ENCODE results near the gene HTATSF1.

Gene HTATSF1

GRCh38 chrX:136475236-136475635 is 22.2 kb upstream of the HTATSF1 start:
- Histone ChIP-seq H3K36me3 (ENCODE audit: insufficient read depth, low read length) (no peaks in the 10 kb centered on the region), H3K4me1 (ENCODE audit: insufficient read depth, low read length, severe bottlenecking) (no peaks in the 10 kb centered on the region), H3K9me3 (ENCODE audit: low read length) (no peaks in the 10 kb centered on the region), H3K4me3 (ENCODE audit: low read depth, low read length, poor library complexity, severe bottlenecking) (no peak overlapping the region), H3K4me2 (ENCODE audit: low read length) (no peak overlapping the region), H3K9me2 (ENCODE audit: low read depth, low read length) (no peaks in the 10 kb centered on the region), H2AFZ (ENCODE audit: low read length) (no peak overlapping the region), H3K27me3 (ENCODE audit: insufficient read depth, low read length) (no peaks in the 10 kb centered on the region), H3F3A (ENCODE audit: insufficient read depth, low read length) (no peaks in the 10 kb centered on the region), H3K9ac (ENCODE audit: low read length) (no peak overlapping the region), H3K79me2 (ENCODE audit: insufficient read depth, low read length) (no peaks in the 10 kb centered on the region), H3K27ac (ENCODE audit: low read depth, low read length, poor library complexity, severe bottlenecking) (no peak overlapping the region), H4K20me1 (ENCODE audit: insufficient read depth, low read length) (no peaks in the 10 kb centered on the region)
- no peak for TF ChIP-seq CTCF (IDR thresholded peaks at IDR 0.05; ENCODE audit: low read length)
- no peak for TF ChIP-seq EZH2 (IDR thresholded peaks at IDR 0.05; ENCODE audit: borderline replicate concordance, low read length)

GRCh38 chrX:136476501-136476900 is 20.9 kb upstream of the HTATSF1 start:
- no peaks in the 10 kb centered on the region for H3K27me3 ChIP-seq (ENCODE audit: insufficient read depth, low read length)
- no peaks in the 10 kb centered on the region for H3K9me3 ChIP-seq (ENCODE audit: low read length)
- H4K20me1 ChIP-seq (ENCODE audit: insufficient read depth, low read length): no peaks in the 10 kb centered on the region
- no peaks in the 10 kb centered on the region for H3K9me2 ChIP-seq (ENCODE audit: low read depth, low read length)
- no peaks in the 10 kb centered on the region for H3K4me1 ChIP-seq (ENCODE audit: insufficient read depth, low read length, severe bottlenecking)
- no peaks in the 10 kb centered on the region for H3F3A ChIP-seq (ENCODE audit: insufficient read depth, low read length)
- no peak overlapping the region for H3K9ac ChIP-seq (ENCODE audit: low read length)
- H3K4me2 ChIP-seq (ENCODE audit: low read length): no peak overlapping the region
- H3K36me3 ChIP-seq (ENCODE audit: insufficient read depth, low read length): no peaks in the 10 kb centered on the region
- no peak overlapping the region for H2AFZ ChIP-seq (ENCODE audit: low read length)
- no peak for TF ChIP-seq EZH2 (IDR thresholded peaks at IDR 0.05; ENCODE audit: borderline replicate concordance, low read length)
- TF ChIP-seq CTCF (IDR thresholded peaks at IDR 0.05; ENCODE audit: low read length): no peak
- H3K79me2 ChIP-seq (ENCODE audit: insufficient read depth, low read length): no peaks in the 10 kb centered on the region
- no peak overlapping the region for H3K27ac ChIP-seq (ENCODE audit: low read depth, low read length, poor library complexity, severe bottlenecking)
- no peak overlapping the region for H3K4me3 ChIP-seq (ENCODE audit: low read depth, low read length, poor library complexity, severe bottlenecking)

- Histone ChIP-seq H3K9me3 (ENCODE audit: low read length) (no peaks in the 10 kb centered on the region), H3K79me2 (ENCODE audit: insufficient read depth, low read length) (no peaks in the 10 kb centered on the region), H3K9me2 (ENCODE audit: low read depth, low read length) (no peaks in the 10 kb centered on the region), H3K4me3 (ENCODE audit: low read depth, low read length, poor library complexity, severe bottlenecking) (no peak overlapping the region), H3K4me2 (ENCODE audit: low read length) (no peak overlapping the region), H3K4me1 (ENCODE audit: insufficient read depth, low read length, severe bottlenecking) (no peaks in the 10 kb centered on the region), H3K9ac (ENCODE audit: low read length) (no peak overlapping the region), H4K20me1 (ENCODE audit: insufficient read depth, low read length) (no peaks in the 10 kb centered on the region), H3K36me3 (ENCODE audit: insufficient read depth, low read length) (no peaks in the 10 kb centered on the region), H2AFZ (ENCODE audit: low read length) (no peak overlapping the region), H3K27ac (ENCODE audit: low read depth, low read length, poor library complexity, severe bottlenecking) (no peak overlapping the region), H3K27me3 (ENCODE audit: insufficient read depth, low read length) (no peaks in the 10 kb centered on the region), H3F3A (ENCODE audit: insufficient read depth, low read length) (no peaks in the 10 kb centered on the region)
- TF ChIP-seq CTCF (IDR thresholded peaks at IDR 0.05; ENCODE audit: low read length) (no peak), EZH2 (IDR thresholded peaks at IDR 0.05; ENCODE audit: borderline replicate concordance, low read length) (no peak)
Observed at GRCh38 chrX:136477026-136477425, 20.4 kb upstream of the HTATSF1 start.

Measured in OCI-LY1 (cell line).